DOHH2 (cell line): Measurements from ENCODE around the gene CCDC15.

Experiments used
- H3F3A ChIP-seq: fragments of 200-600 bp; sonication (generic), shearing (Covaris generic); 2 replicates; pipeline ENCODE4 v1.6.0; 2016; ENCODE audit warnings: antibody characterized with exemption, mild to moderate bottlenecking; ENCODE audit not compliant: control insufficient read depth, insufficient read depth
- H3K27ac ChIP-seq: fragments of 200-600 bp; sonication (generic); 2 replicates; pipeline ENCODE4 v1.5.1; 2014; ENCODE audit warnings: low read depth, mild to moderate bottlenecking, low read length, moderate library complexity
- H3K27me3 ChIP-seq: fragments of 200-600 bp; sonication (generic); 2 replicates; pipeline ENCODE4 v1.6.1; 2014; ENCODE audit warnings: mild to moderate bottlenecking, low read length, mixed read lengths; ENCODE audit not compliant: control insufficient read depth
- H3K36me3 ChIP-seq: fragments of 200-600 bp; sonication (generic); 2 replicates; pipeline ENCODE4 v1.6.1; 2014; ENCODE audit warnings: mild to moderate bottlenecking, low read length, moderate library complexity, mixed read lengths; ENCODE audit not compliant: control insufficient read depth
- H3K4me1 ChIP-seq: fragments of 200-600 bp; sonication (generic); 2 replicates; pipeline ENCODE4 v1.6.1; 2014; ENCODE audit warnings: mild to moderate bottlenecking, low read length, mixed read lengths; ENCODE audit not compliant: control insufficient read depth
- H3K4me2 ChIP-seq: fragments of 200-600 bp; sonication (generic); 2 replicates; pipeline ENCODE4 v1.6.0; 2014; ENCODE audit warnings: mild to moderate bottlenecking, low read length, moderate library complexity
- H3K4me3 ChIP-seq: fragments of 200-600 bp; sonication (generic); 2 replicates; pipeline ENCODE4 v1.5.1; 2014; ENCODE audit warnings: mild to moderate bottlenecking, low read length, mixed read lengths
- H3K79me2 ChIP-seq: fragments of 200-600 bp; sonication (generic); 2 replicates; pipeline ENCODE4 v1.6.1; 2014; ENCODE audit warnings: mild to moderate bottlenecking, low read length, mixed read lengths; ENCODE audit not compliant: control insufficient read depth
- H3K9me2 ChIP-seq: fragments of 200-600 bp; sonication (generic); replicated peaks from 2 replicates; pipeline ENCODE4 v1.6.1; 2014; ENCODE audit warnings: mild to moderate bottlenecking, low read length, mixed read lengths; ENCODE audit not compliant: control insufficient read depth
- H3K9me3 ChIP-seq: fragments of 200-600 bp; sonication (generic); 2 replicates; pipeline ENCODE4 v1.6.1; 2014; ENCODE audit warnings: antibody characterized with exemption, low read length, mixed read lengths; ENCODE audit not compliant: control insufficient read depth, insufficient read depth
- H4K20me1 ChIP-seq: fragments of 200-600 bp; sonication (generic); 2 replicates; pipeline ENCODE4 v1.6.0; 2014; ENCODE audit warnings: low read depth, mild to moderate bottlenecking, antibody characterized with exemption, low read length, moderate library complexity; ENCODE audit not compliant: control insufficient read depth, insufficient read depth
- CTCF ChIP-seq: fragments of 200-600 bp; sonication (generic); IDR thresholded peaks from one replicate; pipeline ENCODE4 v1.5.1; 2014; ENCODE audit warnings: antibody characterized with exemption, mild to moderate bottlenecking, low read depth, low read length; ENCODE audit not compliant: poor library complexity, severe bottlenecking
- EZH2phosphoT487 ChIP-seq: fragments of 200-600 bp; sonication (generic); IDR thresholded peaks from 2 replicates; pipeline ENCODE4 v1.6.1; 2017; ENCODE audit warnings: borderline replicate concordance, mild to moderate bottlenecking, antibody characterized with exemption, low read length, moderate library complexity, mixed read lengths

CCDC15 gene

GRCh38 chr11:124953753-124954589 lies at the start of gene CCDC15:
CCDC15 (plus strand) TSS chr11:124954202; CDS start chr11:124954733, 531 bp downstream.
- H3K4me1 ChIP-seq = peaks cover 21% of the 10 kb centered on the region
- no peaks in the 10 kb centered on the region for H4K20me1 ChIP-seq
- H3K9me2 ChIP-seq = no peaks in the 10 kb centered on the region
- TF ChIP-seq EZH2phosphoT487 (no peak), CTCF (no peak)
- H3K27ac ChIP-seq = peak within 1 kb of the TSS; percentile 38; the same call in 1 of the 2 replicates
- H3K4me3 ChIP-seq = peak within 1 kb of the TSS; percentile 90
- no peaks in the 10 kb centered on the region for H3K79me2 ChIP-seq
- H3K9me3 ChIP-seq = 0 out of 2 replicates have a peak, but pooled peaks cover 4% of the 10 kb centered on the region
- no peaks in the 10 kb centered on the region for H3F3A ChIP-seq
- H3K36me3 ChIP-seq = no peaks in the 10 kb centered on the region
- H3K27me3 ChIP-seq = no peaks in the 10 kb centered on the region
- peak within 1 kb of the TSS; percentile 96 for H3K4me2 ChIP-seq

- Histone ChIP-seq H3F3A (no peaks in the 10 kb centered on the region), H3K36me3 (no peaks in the 10 kb centered on the region), H3K4me1 (no peaks in the 10 kb centered on the region), H3K4me3 (no peak overlapping the region), H3K79me2 (no peaks in the 10 kb centered on the region), H3K4me2 (no peak overlapping the region), H3K9me2 (no peaks in the 10 kb centered on the region), H4K20me1 (no peaks in the 10 kb centered on the region), H3K9me3 (no peaks in the 10 kb centered on the region), H3K27ac (no peak overlapping the region), H3K27me3 (peaks cover 3% of the 10 kb centered on the region; the same call in 1 of the 2 replicates)
- TF ChIP-seq CTCF = no peak
- TF ChIP-seq EZH2phosphoT487 = no peak
These were observed 38.2 kb upstream of the CCDC15 start for GRCh38 chr11:124915541-124916369.

- TF ChIP-seq EZH2phosphoT487 (no peak), CTCF (no peak)
- Histone ChIP-seq H3F3A (no peaks in the 10 kb centered on the region), H3K9me2 (no peaks in the 10 kb centered on the region), H3K4me1 (no peaks in the 10 kb centered on the region), H3K9me3 (no peaks in the 10 kb centered on the region), H3K36me3 (no peaks in the 10 kb centered on the region), H3K27ac (no peak overlapping the region), H3K79me2 (no peaks in the 10 kb centered on the region), H3K27me3 (peaks cover 3% of the 10 kb centered on the region; the same call in 1 of the 2 replicates), H4K20me1 (no peaks in the 10 kb centered on the region), H3K4me3 (no peak overlapping the region), H3K4me2 (no peak overlapping the region)
These were observed 37.7 kb upstream of the CCDC15 start for GRCh38 chr11:124916370-124916710.
